GM21717 (cell line): ENCODE measurements around the gene AOPEP.

Source experiments
- ATAC-seq: cut with Tn5 transposase; IDR thresholded peaks from one replicate; pipeline ENCODE4 v1.9.1; 2021; ENCODE audit warnings: mild to moderate bottlenecking, moderate library complexity; ENCODE audit not compliant: unreplicated experiment

AOPEP gene

DNA sequence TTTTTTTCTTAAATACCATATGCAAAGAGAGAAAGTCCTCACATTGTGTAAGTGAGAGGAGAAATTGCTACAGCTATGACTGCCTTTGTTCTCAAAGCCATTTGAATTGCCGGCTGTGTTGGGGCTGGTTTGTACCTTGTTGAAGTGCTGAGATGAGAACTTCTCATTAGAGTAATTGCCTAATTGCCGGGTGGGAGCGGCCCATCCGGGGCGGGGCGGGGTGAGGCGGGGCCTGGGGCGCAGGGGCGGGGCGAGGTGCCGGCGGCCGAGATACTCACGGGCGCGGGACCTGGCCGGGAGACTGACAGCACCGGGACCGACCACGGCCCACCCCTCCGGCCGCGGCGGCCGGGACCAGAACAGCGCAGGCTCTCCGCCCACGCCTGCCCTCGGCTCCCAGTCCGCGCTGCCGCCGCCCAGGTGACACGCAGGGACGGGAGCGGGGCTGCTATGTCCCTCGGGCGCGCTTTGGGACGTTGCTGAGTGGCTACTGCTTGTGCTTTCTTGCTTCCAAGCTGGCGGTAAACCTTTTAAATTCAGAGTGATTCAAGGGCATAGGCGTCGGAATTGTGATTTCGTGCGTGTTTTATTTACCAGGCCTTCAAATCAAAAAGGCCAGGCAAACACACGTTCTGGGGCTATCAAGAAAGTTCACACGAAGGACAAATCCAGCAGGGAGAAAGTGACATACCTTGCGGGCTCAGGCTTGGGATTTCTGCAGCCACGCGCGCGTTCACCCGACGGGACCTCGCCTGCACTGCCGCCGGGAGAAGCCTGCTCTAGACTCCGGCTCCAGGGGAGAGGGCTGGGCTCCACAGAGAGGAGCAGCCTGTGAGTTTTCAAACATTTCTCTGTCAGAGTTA, 322.0 kb downstream of the AOPEP start:
- no peak for ATAC-seq

- ATAC-seq = no peak
Observed at GRCh38 chr9:95049761-95050160, 323.3 kb downstream of the AOPEP start.

DNA sequence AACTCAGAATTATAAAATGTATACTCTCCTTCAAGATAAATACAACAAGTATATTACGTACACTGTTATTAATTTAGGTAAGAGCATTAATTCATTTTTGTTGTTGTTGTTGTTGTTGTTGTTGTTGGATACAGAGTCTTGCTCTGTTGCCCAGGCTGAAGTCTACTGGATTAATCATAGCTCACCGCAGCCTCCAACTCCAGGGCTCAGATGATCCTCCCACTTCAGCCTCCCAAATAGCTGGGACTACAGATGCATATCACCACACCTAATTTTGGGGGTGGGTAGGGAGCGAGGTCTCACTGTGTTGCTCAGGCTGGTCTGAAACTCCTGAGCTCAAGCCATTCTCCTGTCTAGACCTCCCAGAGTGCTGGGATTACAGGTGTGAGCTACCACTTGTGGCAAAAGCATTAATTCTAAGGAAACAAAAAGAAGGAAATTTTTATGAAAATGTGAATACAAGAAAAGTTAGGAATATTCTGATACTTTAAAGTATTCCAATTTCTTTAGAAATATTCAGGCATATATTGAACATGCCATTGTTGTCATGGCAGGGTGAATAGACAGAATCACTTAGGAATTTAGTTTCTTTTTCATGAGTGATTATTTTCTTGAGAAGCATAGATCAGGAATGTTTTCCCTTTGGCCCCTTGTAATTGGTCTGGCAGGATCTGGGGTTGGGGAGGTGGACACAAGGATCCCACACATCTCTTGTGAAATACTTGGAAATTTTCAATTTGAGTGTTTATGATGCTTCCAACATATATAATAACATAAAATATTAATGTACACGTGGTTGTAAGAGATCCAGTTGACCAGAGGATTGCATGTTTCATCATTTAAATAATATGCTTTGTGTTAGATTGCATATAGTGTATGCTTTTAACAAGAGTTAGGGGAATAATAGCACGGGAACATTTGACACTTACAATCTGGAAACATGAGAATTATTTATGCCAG, 327.4 kb downstream of the AOPEP start:
- no peak for ATAC-seq

GRCh38 chr9:95055334-95055850, 328.9 kb downstream of the AOPEP start:
- ATAC-seq = no peak

DNA sequence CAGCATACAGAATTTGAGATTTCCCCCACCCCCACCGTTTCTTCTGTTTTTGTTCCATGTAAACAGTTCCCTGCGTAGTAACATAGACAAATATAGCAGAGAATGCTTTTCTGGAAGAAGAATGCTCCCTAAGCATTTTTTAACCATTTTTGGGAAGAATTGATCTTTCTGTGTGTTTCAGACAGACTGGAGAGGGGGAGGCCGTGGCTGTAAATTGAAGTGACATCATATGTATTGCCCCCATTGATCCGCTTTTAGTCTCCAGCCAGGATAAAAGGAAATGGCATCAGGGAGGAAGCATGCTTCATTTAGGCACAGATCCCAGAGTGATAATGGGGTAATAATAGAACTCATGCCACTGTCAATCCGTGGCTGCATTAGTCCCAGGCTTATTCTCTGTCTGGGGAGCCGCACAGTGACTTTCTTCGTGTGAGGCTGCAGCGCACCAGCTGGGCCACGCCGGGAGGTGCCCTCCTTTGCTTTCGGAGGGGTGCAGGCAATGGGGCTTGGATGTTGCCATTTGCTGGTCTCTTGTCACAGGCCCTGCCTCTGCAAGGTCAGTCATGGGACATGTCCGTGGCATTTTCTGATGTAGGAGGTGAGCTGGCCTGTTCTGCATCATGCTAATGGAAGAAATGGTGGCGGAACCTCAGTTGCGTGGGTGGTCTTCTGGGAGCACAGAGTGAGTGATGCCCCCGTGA, 329.5 kb downstream of the AOPEP start:
- no peak for ATAC-seq

- no peak for ATAC-seq
Observed at GRCh38 chr9:95057101-95057500, 330.6 kb downstream of the AOPEP start.

- no peak for ATAC-seq
Observed at GRCh38 chr9:95058121-95058785, 331.8 kb downstream of the AOPEP start.

- no peak for ATAC-seq
Observed at GRCh38 chr9:95058795-95059386, 332.4 kb downstream of the AOPEP start.

GRCh38 chr9:95060234-95060633, 333.7 kb downstream of the AOPEP start:
- no peak for ATAC-seq

GRCh38 chr9:95060916-95061315, 334.4 kb downstream of the AOPEP start:
- no peak for ATAC-seq

DNA sequence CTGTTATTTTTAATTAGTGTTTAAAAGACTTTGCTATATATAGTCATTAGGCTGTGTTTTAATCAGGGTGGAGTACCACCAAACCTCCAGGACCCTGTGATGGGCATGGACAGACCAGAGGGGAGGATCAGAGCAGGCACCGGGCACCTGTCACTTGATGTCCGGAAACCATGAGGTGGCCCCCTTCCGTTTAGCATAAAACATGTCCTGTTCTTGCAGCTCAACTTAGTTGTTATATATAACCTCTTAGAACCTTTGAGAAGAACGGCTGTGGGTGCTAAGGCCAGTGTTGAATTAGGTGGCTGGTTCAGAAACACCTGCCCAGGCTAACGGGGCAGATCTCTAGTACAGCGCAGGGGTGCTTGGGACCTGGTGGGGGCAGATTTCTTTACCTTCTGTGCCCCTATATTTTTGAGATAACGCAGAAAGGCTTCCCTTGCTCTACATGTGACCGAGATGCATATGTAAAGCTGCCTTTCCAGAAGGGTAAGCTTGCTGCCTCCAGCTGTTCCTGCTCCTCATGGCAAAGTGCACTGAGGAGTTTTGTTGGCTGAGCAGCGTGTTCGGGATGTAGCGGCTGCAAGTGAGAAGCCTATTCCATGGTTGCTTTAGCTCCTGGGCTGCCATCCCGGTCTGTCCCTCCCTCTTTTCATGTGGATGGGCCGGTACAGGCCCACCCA, 335.6 kb downstream of the AOPEP start:
- no peak for ATAC-seq

GRCh38 chr9:95062596-95063065, 336.1 kb downstream of the AOPEP start:
- ATAC-seq = no peak

DNA sequence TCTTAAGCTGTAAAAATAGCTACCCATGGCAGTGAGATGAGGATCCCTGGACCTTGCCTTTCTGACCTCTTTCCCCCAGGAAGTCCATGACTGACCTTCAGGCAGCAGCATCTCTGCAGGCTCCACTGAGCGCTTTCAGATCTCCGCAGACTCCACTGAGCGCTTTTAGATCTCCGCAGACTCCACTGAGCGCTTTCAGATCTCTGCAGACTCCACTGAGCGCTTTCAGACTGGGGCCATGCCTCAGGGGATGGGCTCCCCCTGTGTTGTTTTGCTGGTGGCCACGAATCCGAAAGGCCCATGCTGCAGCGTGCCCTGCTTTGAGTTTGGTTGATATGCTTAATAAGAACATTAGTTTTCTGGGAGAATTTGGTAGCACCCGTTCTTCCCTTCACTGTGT, 336.8 kb downstream of the AOPEP start:
- no peak for ATAC-seq

- no peak for ATAC-seq
Observed at GRCh38 chr9:95065224-95065623, 338.7 kb downstream of the AOPEP start.

DNA sequence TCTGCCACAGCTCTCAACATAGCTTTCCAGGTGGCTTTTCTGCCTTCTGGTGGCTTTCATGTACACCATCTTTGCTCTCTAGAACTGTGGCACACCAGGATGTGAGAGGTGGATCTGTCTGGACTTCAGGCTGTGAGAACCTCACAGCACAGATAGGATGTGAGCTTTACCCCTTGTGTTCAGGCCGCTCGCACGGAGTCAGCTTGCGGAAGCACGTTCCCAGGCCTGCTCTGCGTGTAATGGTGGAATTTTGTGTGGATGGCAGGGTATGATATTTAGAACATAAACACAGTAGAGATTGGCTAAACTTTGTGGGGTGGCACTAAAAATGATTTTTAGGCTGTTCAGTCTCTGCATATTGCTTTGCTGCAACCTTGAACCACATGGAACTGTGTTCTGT, 340.6 kb downstream of the AOPEP start:
- no peak for ATAC-seq

GRCh38 chr9:95067897-95068296, 341.4 kb downstream of the AOPEP start:
- no peak for ATAC-seq

GRCh38 chr9:95070549-95071021, 344.1 kb downstream of the AOPEP start:
- ATAC-seq = no peak

GRCh38 chr9:95071450-95071849, 345.0 kb downstream of the AOPEP start:
- no peak for ATAC-seq

DNA sequence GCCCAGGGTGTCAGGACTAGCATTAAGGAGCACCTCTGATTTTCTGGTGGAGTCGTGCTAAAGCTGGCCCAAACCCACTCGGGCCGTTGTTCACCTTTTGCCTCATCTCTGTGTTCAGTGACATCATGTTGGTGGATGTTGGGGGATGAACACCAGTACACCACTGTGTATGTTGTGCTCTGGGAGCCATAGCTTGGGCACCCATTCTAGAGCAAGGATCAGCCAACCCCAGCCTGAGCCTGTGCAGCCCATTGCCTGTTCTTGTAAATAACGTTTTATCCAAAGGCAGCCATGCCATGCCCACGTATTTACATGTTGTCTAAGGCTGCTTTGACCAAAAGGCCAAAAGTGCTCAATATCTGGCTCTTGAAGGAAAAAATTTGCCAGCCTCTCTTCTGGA, 345.4 kb downstream of the AOPEP start:
- ATAC-seq = no peak
